Measurements from ENCODE around the gene JPT1.
"Not testable (repeated sequence)": the region's sequence is repeated elsewhere in the genome, so short reads cannot be mapped to it uniquely, and the experiment has no call there.

JPT1 gene

GRCh38 chr17:75133607-75134347 is 20.5 kb downstream of the JPT1 start:
- H3K9ac ChIP-seq (ENCODE audit: low read depth, low read length); H3K4me1 ChIP-seq (ENCODE audit: control insufficient read depth, insufficient read depth, low read length); H3K4me3 ChIP-seq (ENCODE audit: low read depth, low read length); H3K27me3 ChIP-seq (ENCODE audit: control insufficient read depth, insufficient read depth, low read length); H3K9me3 ChIP-seq (ENCODE audit: control insufficient read depth, insufficient read depth, low read length): not testable (repeated sequence)
- peaks cover 22% of the 10 kb centered on the region for H3K36me3 ChIP-seq (ENCODE audit: control insufficient read depth, insufficient read depth, low read length)

DNA sequence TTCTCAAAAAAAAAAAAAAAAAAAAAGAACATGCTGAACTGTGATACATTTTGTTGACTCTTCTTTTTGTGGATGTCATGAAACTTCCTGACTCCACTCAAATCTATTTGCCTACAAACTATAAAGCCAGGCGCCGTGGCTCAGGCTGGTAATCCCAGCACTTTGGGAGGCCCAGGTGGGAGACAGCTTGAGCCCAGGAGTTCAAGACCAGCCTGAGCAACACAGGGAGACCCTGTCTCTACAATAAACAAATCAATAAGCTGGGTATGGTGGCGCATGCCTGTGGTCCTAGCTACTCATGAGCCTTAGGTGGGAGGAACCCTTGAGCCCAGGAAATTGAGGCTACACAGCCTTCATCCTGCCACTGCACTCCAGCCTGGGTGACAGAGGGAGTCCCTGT is 21.3 kb downstream of the JPT1 start:
- Histone ChIP-seq H3K9ac (ENCODE audit: low read depth, low read length) (no peak overlapping the region), H3K4me1 (ENCODE audit: control insufficient read depth, insufficient read depth, low read length) (peaks cover 2% of the 10 kb centered on the region), H3K27me3 (ENCODE audit: control insufficient read depth, insufficient read depth, low read length) (no peaks in the 10 kb centered on the region), H3K9me3 (ENCODE audit: control insufficient read depth, insufficient read depth, low read length) (no peaks in the 10 kb centered on the region), H3K36me3 (ENCODE audit: control insufficient read depth, insufficient read depth, low read length) (peaks cover 26% of the 10 kb centered on the region), H3K4me3 (ENCODE audit: low read depth, low read length) (no peak overlapping the region)

- H3K27me3 ChIP-seq (ENCODE audit: control insufficient read depth, insufficient read depth, low read length); H3K4me1 ChIP-seq (ENCODE audit: control insufficient read depth, insufficient read depth, low read length); H3K9me3 ChIP-seq (ENCODE audit: control insufficient read depth, insufficient read depth, low read length): not testable (repeated sequence)
- peaks cover 26% of the 10 kb centered on the region for H3K36me3 ChIP-seq (ENCODE audit: control insufficient read depth, insufficient read depth, low read length)
- peak overlapping the region; percentile 71 for H3K4me3 ChIP-seq (ENCODE audit: low read depth, low read length)
- peak overlapping the region; percentile 54 for H3K9ac ChIP-seq (ENCODE audit: low read depth, low read length)
Measured at GRCh38 chr17:75132018-75133000, 22.0 kb downstream of the JPT1 start.

DNA sequence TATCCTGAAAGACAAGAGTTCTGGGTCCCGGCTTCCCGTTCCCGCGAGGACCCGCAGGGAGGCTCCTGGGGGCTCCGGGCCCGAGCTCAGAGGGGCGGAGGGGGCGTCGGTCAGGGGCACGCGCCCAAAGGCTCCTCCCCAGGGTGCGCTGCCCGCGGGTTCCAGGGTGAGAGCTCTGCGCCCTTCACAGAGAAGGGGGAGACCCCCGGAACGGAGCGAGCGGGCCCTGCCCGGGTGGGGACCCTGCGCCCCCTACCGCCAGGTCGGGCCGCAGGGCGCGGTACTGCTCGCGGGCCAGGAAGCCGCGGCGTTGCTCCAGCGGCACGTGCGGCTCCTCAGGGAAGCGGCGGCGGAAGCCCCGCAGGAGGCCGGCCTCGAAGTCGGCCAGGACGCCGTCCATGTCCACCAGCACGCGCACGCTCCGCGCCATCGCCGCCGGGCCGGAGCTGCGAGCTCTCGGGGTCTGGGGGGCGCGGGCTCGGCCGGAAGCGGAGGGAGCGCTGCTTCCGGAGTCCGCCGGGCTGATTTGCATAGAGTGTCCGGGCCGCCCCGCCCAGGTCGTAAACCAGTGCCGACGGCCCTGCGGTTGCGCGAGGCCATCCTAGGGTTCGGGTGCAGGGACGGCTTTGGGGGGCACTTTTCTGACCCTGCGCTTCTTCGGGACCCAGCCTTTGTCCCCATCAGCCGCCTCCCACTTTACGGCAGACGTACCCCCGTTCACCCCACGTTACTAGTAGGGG is 22.9 kb downstream of the JPT1 start, which contains the start of gene NT5C:
TSS of gene NT5C (minus strand) at position 465 of the 740 bp plus-strand sequence. CDS start at position 430, 35 bp downstream.
- Histone ChIP-seq H3K4me3 (ENCODE audit: low read depth, low read length) (peak within 1 kb of the TSS; percentile 71), H3K36me3 (ENCODE audit: control insufficient read depth, insufficient read depth, low read length) (peaks cover 26% of the 10 kb centered on the region), H3K4me1 (ENCODE audit: control insufficient read depth, insufficient read depth, low read length) (peaks cover 2% of the 10 kb centered on the region)

GRCh38 chr17:75130632-75131277 is 23.6 kb downstream of the JPT1 start:
- Histone ChIP-seq H3K9me3 (ENCODE audit: control insufficient read depth, insufficient read depth, low read length) (no peaks in the 10 kb centered on the region), H3K4me1 (ENCODE audit: control insufficient read depth, insufficient read depth, low read length) (peaks cover 2% of the 10 kb centered on the region), H3K4me3 (ENCODE audit: low read depth, low read length) (peak overlapping the region; percentile 71), H3K27me3 (ENCODE audit: control insufficient read depth, insufficient read depth, low read length) (no peaks in the 10 kb centered on the region), H3K9ac (ENCODE audit: low read depth, low read length) (peak overlapping the region; percentile 94), H3K36me3 (ENCODE audit: control insufficient read depth, insufficient read depth, low read length) (peaks cover 21% of the 10 kb centered on the region)

More for the DNA sequence above, 22.9 kb downstream of the JPT1 start, which contains the start of gene NT5C:
- no peaks in the 10 kb centered on the region for H3K9me3 ChIP-seq (ENCODE audit: control insufficient read depth, insufficient read depth, low read length)
- no peaks in the 10 kb centered on the region for H3K27me3 ChIP-seq (ENCODE audit: control insufficient read depth, insufficient read depth, low read length)
- H3K9ac ChIP-seq (ENCODE audit: low read depth, low read length): peak within 1 kb of the TSS; percentile 94

GRCh38 chr17:75130059-75130631 is 24.2 kb downstream of the JPT1 start:
- no peak overlapping the region for H3K9ac ChIP-seq (ENCODE audit: low read depth, low read length)
- no peaks in the 10 kb centered on the region for H3K9me3 ChIP-seq (ENCODE audit: control insufficient read depth, insufficient read depth, low read length)
- no peaks in the 10 kb centered on the region for H3K27me3 ChIP-seq (ENCODE audit: control insufficient read depth, insufficient read depth, low read length)
- peaks cover 20% of the 10 kb centered on the region for H3K36me3 ChIP-seq (ENCODE audit: control insufficient read depth, insufficient read depth, low read length)
- peaks cover 2% of the 10 kb centered on the region for H3K4me1 ChIP-seq (ENCODE audit: control insufficient read depth, insufficient read depth, low read length)
- H3K4me3 ChIP-seq (ENCODE audit: low read depth, low read length): peak overlapping the region; percentile 71

DNA sequence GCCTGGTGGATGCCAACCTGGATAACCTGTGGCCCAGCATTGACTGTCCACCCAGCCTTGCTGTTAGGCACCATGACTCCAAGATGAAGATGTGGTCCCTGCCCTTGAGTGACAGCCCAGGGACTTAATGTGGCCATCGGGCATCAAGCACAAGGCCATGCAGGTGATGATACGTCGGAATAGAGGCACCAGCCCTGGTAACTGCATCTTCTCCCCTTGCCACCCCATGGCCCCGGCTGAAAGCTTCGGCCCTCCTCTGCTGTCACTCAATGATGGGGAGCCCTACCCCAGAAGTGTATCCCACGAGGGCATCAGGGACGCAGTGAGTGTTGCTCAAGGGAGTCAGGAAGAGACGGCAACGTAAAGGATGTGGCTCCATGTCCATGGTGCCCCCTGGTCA is 24.7 kb downstream of the JPT1 start:
- Histone ChIP-seq H3K9me3 (ENCODE audit: control insufficient read depth, insufficient read depth, low read length) (no peaks in the 10 kb centered on the region), H3K4me3 (ENCODE audit: low read depth, low read length) (no peak overlapping the region), H3K27me3 (ENCODE audit: control insufficient read depth, insufficient read depth, low read length) (no peaks in the 10 kb centered on the region), H3K36me3 (ENCODE audit: control insufficient read depth, insufficient read depth, low read length) (peaks cover 20% of the 10 kb centered on the region), H3K4me1 (ENCODE audit: control insufficient read depth, insufficient read depth, low read length) (peaks cover 2% of the 10 kb centered on the region), H3K9ac (ENCODE audit: low read depth, low read length) (no peak overlapping the region)

DNA sequence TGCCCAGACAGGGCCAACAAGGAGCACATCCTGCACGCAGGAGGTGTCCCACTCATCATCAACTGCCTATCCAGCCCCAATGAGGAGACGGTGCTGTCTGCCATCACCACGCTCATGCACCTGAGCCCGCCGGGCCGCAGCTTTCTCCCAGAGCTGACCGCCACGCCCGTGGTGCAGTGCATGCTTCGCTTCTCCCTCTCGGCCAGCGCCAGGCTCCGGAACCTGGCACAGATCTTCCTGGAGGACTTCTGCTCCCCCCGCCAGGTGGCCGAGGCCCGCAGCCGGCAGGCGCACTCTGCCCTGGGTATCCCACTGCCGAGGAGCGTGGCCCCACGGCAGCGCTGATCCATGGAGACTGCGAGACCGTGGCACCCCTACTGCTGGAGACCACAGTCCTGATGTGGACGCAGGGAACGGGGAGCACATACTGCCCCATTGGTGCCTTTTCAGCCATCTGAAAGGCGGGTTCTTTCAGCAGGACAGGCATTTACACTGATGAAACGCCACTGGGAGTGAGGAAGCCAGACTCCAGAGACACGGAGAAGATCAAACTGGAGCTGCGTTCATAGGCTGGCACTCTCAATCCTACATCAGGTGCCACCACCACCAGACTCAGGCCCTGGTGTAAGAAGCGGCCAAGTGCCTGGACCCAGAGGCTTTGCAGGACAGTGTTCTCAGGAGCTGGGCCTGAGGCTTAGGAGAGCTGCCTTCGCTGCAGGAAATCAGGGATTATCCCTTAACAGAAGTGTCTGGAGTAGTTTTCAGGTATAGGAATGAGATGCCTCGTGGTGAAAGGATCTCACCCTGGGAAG is 25.4 kb downstream of the JPT1 start:
- H3K4me1 ChIP-seq (ENCODE audit: control insufficient read depth, insufficient read depth, low read length): peaks cover 2% of the 10 kb centered on the region
- no peak overlapping the region for H3K9ac ChIP-seq (ENCODE audit: low read depth, low read length)
- no peaks in the 10 kb centered on the region for H3K9me3 ChIP-seq (ENCODE audit: control insufficient read depth, insufficient read depth, low read length)

GRCh38 chr17:75127936-75128335 is 26.4 kb downstream of the JPT1 start:
- H3K4me1 ChIP-seq (ENCODE audit: control insufficient read depth, insufficient read depth, low read length); H3K4me3 ChIP-seq (ENCODE audit: low read depth, low read length); H3K9ac ChIP-seq (ENCODE audit: low read depth, low read length); H3K27me3 ChIP-seq (ENCODE audit: control insufficient read depth, insufficient read depth, low read length); H3K9me3 ChIP-seq (ENCODE audit: control insufficient read depth, insufficient read depth, low read length): not testable (repeated sequence)
- peaks cover 20% of the 10 kb centered on the region for H3K36me3 ChIP-seq (ENCODE audit: control insufficient read depth, insufficient read depth, low read length)

More for the DNA sequence above, 25.4 kb downstream of the JPT1 start:
- Histone ChIP-seq H3K27me3 (ENCODE audit: control insufficient read depth, insufficient read depth, low read length) (no peaks in the 10 kb centered on the region), H3K4me3 (ENCODE audit: low read depth, low read length) (no peak overlapping the region), H3K36me3 (ENCODE audit: control insufficient read depth, insufficient read depth, low read length) (peaks cover 20% of the 10 kb centered on the region)

GRCh38 chr17:75126954-75127353 is 27.4 kb downstream of the JPT1 start:
- no peaks in the 10 kb centered on the region for H3K9me3 ChIP-seq (ENCODE audit: control insufficient read depth, insufficient read depth, low read length)
- H3K4me1 ChIP-seq (ENCODE audit: control insufficient read depth, insufficient read depth, low read length): peaks cover 2% of the 10 kb centered on the region
- peaks cover 20% of the 10 kb centered on the region for H3K36me3 ChIP-seq (ENCODE audit: control insufficient read depth, insufficient read depth, low read length)
- no peaks in the 10 kb centered on the region for H3K27me3 ChIP-seq (ENCODE audit: control insufficient read depth, insufficient read depth, low read length)
- no peak overlapping the region for H3K4me3 ChIP-seq (ENCODE audit: low read depth, low read length)
- H3K9ac ChIP-seq (ENCODE audit: low read depth, low read length): no peak overlapping the region

Data from iPS-15b (cell line).